HG02759 (cell line): ENCODE measurements around the gene COMMD6.
"Not testable (repeated sequence)": the region's sequence is repeated elsewhere in the genome, so short reads cannot be mapped to it uniquely, and the experiment has no call there.

Experiments
- ATAC-seq: cut with Tn5 transposase; IDR thresholded peaks from one replicate; pipeline ENCODE4 v1.9.1; 2021; ENCODE audit warnings: mild to moderate bottlenecking, moderate library complexity; ENCODE audit not compliant: unreplicated experiment

COMMD6 gene

GRCh38 chr13:75537401-75538365, at the start of gene COMMD6:
Gene COMMD6, minus strand, starts transcription at chr13:75537841. Its CDS starts 36 bp downstream, at chr13:75537805.
- peak; percentile 97 for ATAC-seq

DNA sequence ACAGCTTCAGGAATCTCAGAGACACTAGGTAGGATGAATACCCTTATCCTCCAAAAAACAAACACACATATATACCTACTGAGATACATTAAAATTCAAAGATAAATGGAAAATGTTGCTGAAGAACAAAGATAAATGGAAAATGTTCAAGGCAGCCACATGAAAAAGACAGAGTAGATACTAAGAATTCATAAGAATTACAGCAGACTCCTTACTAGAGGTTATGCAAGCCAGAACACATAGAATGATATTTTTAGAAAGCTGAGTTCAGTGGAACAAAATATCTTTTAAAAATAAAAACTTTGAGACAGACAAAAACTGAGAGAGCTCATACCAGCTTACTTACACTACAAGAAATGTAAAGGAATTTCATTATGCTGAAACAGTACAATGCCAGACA, 47.5 kb upstream of the COMMD6 start:
- no peak for ATAC-seq

GRCh38 chr13:75583091-75583490, 45.5 kb upstream of the COMMD6 start:
- ATAC-seq = no peak

- no peak for ATAC-seq
Measured at GRCh38 chr13:75581874-75582640, 44.4 kb upstream of the COMMD6 start.

DNA sequence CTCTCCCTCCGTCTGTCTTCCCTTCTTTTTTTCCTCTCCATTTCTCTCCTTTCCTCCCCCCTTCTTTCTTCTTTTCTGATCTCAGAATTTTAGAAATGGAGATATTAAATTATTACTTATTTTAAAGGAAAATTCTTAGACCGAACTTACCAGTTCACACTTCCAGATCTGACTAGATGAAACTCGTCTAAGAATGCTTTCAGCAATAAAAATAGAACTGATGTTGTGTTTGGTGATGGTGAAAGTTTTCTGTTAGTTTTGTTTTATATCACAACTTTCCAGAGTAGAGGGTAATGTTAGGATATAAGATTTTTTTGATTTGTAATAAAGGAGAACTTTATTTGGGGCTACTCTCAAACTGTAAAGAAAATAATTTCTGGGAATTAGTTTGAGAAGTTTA, 41.9 kb upstream of the COMMD6 start:
- no peak for ATAC-seq

DNA sequence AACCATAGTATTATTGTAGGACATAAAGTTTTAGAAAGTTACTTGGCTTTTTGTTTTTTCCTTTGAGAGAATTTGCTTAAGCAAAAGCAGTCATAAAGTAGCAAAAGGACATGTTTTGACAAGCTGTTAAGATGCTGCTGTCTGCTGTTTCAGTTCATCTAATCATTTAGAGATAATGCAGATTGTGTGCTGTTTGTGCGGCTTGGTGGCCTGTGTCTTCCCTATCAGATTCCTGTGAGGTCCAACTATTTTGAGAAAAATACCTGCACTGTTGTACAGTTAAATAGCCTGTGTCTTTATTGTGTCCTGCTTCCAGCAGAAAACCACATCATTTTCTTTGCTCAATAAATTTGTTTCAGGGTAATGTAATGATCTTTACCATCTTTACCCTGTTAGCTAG, 31.9 kb upstream of the COMMD6 start:
- ATAC-seq = no peak

DNA sequence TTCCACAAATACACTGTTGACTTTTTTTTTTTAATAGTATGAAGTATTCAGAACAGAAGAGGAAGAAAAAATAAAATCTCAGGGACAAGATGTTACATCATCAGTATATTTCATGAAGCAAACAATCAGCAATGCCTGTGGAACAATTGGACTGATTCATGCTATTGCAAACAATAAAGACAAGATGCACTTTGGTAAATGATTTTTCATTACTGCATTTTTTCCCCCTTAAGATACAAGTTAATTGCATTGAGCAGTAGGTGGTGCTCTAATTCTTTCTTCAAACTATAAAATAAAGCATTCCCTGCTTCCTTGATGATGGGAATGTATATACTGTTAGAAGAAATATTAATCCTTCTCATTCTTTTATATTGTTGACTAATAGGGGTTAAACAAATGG, 29.0 kb upstream of the COMMD6 start:
- no peak for ATAC-seq

DNA sequence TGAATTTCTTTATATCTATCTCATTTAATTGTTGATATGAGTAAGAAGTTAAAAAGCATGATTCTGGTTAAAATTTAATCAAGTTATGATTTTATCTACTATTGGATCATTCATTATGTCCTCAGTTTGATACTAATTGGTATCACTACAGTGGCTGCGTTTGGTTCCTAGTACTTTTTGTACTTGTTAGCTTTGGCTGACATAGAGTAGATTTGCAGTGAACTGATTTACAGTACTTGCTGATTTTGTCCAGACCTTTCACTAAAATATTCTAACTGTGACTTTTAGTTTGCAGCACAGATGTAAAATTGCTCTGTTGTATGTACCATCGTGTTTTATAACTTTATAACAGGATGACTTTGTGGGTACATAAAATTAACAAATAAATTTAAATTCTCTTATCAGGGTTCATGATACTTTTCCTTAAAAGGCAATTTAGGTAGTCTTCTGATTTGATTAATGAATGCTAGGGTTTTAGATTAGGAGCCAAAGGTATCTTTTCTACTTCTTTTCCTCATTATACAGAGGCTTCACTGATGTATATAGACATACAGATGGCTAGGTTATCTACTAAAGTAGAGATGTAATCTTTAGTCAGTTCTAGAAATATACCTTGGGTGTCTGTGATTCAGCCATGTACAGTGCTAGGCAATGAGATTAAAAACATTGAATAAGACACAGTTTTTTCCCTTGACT, 20.7 kb upstream of the COMMD6 start:
- no peak for ATAC-seq

GRCh38 chr13:75556961-75557360, 19.3 kb upstream of the COMMD6 start:
- no peak for ATAC-seq

DNA sequence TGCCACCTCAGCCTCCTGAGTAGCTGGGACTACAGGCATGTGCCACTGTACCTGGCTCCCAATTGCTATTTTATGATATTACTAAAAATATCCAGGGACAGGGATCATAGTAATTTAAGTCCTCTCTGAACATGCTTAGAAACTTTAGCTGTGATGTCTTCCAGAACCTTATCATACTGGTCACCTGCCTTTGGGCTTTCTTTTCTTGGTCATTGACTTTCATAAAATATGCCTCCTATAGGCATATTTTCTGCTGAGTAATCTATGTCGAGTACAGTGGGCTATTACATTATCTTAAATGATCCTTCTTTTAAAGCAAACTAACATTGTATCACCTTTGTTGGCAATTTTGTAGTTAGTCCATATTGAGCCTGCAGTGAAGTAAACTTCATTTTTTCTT, 18.2 kb upstream of the COMMD6 start:
- no peak for ATAC-seq

DNA sequence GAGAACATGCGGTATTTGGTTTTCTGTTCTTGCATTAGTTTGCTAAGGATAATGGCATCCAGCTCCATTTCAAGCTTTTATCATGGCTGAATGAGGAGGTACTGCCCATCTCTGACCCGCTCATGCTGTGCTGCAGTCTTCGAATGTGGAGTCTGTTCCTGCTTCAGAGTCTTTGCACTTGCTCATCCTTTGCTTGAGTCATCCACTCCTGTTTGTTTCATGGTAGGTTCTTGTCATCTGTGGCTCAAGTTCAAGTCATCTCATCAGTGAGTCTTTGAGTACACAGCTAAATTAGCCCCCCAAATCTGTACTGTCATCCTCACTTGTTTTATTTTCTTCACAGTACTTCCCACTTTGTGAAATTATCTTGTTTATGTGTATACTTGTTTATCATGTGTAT, 17.3 kb upstream of the COMMD6 start:
- ATAC-seq = no peak

GRCh38 chr13:75554464-75554863, 16.8 kb upstream of the COMMD6 start:
- ATAC-seq = no peak

DNA sequence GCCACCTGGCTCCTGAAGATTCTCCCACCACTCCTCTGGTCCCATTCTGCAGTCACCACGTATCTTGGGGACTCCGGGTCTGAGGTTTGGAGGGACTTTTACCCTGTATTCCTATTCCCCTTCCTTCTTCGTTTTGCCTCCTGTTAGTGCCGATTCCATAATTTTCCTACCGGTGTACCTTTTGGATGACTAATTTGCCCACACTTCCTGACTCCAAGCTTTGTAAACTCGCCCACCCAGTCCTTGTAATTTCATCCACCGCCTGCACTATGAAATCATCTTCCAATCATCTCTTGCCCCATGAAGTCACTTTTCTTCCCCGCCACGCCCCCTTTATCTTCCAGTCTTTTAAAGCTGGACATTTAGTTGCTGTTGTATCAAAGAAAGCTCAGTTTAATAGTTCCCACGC, 12.5 kb upstream of the COMMD6 start:
- peak; percentile 8 for ATAC-seq

- peak; percentile 96 for ATAC-seq
Measured at GRCh38 chr13:75549262-75550158, 11.9 kb upstream of the COMMD6 start, which contains the start of gene UCHL3. Gene UCHL3, plus strand, starts transcription at chr13:75549791. Its CDS starts 30 bp downstream, at chr13:75549821.

DNA sequence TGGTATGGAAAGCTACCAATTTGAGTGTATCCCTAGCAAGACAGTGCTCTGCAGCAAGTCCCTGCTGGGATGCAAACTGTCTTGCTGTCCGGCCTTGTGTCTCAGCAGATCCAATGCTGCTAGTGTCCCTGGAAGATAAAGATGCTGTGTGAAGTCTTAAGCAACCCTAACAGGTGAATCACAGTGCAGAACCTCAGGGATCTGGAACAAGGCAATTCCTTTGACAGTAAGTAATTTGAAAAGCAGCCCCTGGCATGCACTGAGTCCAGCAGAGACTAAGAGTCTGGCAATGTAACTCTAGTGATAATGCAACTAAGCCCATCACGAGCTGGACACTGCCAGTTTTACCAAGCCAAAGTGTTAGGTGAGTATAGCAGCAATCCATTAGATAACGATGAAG, 10.3 kb upstream of the COMMD6 start:
- no peak for ATAC-seq

DNA sequence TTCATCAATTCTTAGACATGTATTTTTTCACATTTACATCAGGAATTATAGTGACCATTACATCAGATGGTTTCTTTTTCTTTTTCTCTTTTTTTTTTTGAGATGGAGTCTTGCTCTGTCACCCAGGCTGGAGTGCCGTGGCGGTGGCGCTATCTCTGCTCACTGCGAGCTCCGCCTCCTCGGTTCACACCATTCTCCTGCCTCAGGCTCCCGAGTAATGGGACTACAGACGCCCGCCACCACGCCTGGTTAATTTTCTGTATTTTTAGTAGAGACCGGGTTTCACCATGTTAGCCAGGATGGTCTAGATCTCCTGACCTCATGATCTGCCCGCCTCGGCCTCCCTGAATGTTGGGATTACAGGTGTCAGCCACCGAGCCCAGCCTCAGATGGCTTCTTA, 7.7 kb upstream of the COMMD6 start:
- ATAC-seq = not testable (repeated sequence)

DNA sequence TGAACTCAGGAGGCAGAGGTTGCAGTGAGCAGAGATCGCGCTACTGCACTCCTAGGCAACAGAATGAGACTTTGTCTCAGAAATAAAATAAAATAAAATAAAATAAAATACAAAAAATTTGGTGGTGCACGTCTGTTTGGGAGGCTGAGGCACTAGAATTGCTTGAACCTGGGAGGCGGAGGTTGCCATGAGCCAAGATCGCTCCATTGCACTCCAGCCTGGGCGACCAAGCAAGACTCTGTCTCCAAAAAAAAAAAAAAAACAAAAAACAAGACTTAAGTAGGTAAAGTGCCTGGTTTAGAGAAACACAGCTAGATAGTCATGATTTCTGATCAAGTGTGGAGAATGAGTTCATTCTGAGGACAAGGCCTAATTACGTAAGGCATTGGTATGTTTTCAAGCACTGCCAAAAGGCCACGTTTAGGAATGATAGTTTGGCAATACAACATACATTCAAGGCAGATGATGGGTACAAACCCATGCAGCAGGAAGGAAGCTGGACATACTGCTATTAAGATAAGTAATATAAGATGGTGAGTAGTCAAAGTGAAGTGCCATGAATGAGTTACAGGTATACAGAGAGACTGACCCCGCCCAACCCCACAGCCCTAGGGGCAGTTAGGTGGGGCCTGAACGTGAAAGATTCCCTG, 7.2 kb upstream of the COMMD6 start:
- ATAC-seq = no peak

DNA sequence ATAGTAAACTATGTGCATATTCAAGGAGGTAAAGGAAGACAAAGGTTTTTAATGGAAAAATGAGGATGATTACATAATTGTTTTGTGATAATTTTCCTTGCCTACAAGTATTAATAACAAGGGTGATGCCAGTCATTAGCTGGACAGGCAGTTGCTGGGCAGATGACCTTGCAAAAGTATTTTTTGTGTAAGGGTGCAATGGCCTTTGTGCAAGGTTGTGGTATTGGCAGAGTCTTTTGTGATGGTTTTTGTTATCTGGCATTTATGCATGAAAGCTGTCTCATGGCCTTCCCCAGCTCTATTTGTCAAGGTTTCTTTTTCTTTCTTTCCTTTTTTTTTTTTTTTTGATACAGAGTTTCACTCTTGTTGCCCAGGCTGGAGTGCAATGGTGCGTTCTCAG, 4.3 kb upstream of the COMMD6 start:
- ATAC-seq = no peak

DNA sequence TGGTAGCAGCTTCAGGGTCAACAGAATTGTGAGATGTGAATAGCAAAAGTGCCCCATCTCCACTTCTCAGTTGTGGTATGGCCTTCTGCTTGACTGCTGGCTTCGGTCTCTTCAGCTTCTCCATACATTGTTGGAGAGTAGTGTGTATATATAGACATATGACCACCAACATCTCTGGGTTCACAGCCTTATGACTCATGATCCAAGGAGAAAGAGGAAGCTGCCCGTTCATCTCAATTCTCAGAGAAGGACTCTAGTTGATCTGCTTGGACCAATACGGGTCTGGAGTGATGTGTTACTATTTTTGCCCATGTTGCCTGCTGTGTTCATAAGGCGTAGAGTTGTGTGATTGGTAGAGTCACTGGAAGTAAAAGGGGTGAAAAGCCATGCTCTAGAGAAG, 3.6 kb upstream of the COMMD6 start:
- no peak for ATAC-seq

DNA sequence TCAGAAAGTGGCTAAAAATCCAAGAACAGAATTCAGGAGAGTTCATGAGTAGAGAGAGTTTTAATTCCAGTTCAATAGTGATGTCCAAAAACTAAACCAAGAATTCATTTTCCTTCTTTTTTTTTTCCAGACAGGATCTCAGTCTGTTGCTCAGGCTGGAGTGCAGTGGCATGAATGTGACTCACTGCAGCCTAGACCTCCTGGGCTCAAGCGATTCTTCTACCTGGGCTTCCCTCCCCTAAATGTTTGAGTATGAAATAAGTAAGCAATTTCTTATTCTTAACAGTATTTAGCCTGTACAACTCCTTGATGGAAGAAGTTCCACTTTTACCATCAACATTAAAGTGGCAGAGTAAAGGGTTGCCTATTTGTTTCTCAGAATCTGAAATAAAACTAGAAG, 3.8 kb downstream of the COMMD6 start:
- no peak for ATAC-seq
